Naive B cell (primary cell): ENCODE data around the gene G6PC2. TPM values are rescaled to one million over a fixed set of nuclear protein-coding genes. Genes with fewer than 3 reads are reported as not detected.

ENCODE experiments used
- ATAC-seq, 2 donors: fragments of 150-1000 bp; cut with Tn5 transposase; 2 replicates each; pipeline ENCODE4 v1.10.0; 2021; ENCODE audit warnings: low read depth in 2 of 2, mild to moderate bottlenecking in 2 of 2, moderate library complexity in 2 of 2
- DNase-seq: peaks from one replicate; pipeline ENCODE4 v3.0.0; 2022
- H3K27ac Mint-ChIP-seq, 6 donors: one replicate each; pipeline ENCODE4 v1.8.0; 2020 to 2022; ENCODE audit warnings: mild to moderate bottlenecking in 6 of 6, mixed read lengths in 6 of 6, moderate library complexity in 5 of 6, inconsistent platforms in 2 of 6
- H3K27me3 Mint-ChIP-seq, 3 donors: one replicate each; pipeline ENCODE4 v1.8.0; 2021 to 2022; ENCODE audit warnings: mixed read lengths in 3 of 3, mild to moderate bottlenecking in 1 of 3
- H3K36me3 Mint-ChIP-seq, 2 donors: one replicate each; pipeline ENCODE4 v1.8.0; 2020 to 2022; ENCODE audit warnings: mixed read lengths in 2 of 2, inconsistent platforms in 1 of 2, mild to moderate bottlenecking in 1 of 2
- H3K4me1 Mint-ChIP-seq, 3 donors: one replicate each; pipeline ENCODE4 v1.8.0; 2020 to 2022; ENCODE audit warnings: mixed read lengths in 3 of 3, inconsistent platforms in 1 of 3, mild to moderate bottlenecking in 1 of 3, moderate library complexity in 1 of 3
- H3K4me3 Mint-ChIP-seq, 8 donors: one replicate each; pipeline ENCODE4 v1.8.0; 2020 to 2022; ENCODE audit warnings: mild to moderate bottlenecking in 8 of 8, mixed read lengths in 8 of 8, moderate library complexity in 8 of 8, inconsistent platforms in 2 of 8
- H3K9me3 Mint-ChIP-seq, 7 donors: one replicate each; pipeline ENCODE4 v1.8.0; 2020 to 2022; ENCODE audit warnings: mixed read lengths in 7 of 7, mild to moderate bottlenecking in 5 of 7, inconsistent platforms in 2 of 7, moderate library complexity in 1 of 7
- polyA plus RNA-seq, 6 donors: library from polyadenylated mRNA; unstranded; fragments of 300-500 nt; fragmentation: Illumina TruSeq; gene quantifications; one replicate each; pipeline ENCODE4 v1.2.3, GENCODE V29; 2021; ENCODE audit warnings: low read depth in 6 of 6

G6PC2 gene
- polyA plus RNA-seq, 6 donors from 2014 or later = not detected

DNA sequence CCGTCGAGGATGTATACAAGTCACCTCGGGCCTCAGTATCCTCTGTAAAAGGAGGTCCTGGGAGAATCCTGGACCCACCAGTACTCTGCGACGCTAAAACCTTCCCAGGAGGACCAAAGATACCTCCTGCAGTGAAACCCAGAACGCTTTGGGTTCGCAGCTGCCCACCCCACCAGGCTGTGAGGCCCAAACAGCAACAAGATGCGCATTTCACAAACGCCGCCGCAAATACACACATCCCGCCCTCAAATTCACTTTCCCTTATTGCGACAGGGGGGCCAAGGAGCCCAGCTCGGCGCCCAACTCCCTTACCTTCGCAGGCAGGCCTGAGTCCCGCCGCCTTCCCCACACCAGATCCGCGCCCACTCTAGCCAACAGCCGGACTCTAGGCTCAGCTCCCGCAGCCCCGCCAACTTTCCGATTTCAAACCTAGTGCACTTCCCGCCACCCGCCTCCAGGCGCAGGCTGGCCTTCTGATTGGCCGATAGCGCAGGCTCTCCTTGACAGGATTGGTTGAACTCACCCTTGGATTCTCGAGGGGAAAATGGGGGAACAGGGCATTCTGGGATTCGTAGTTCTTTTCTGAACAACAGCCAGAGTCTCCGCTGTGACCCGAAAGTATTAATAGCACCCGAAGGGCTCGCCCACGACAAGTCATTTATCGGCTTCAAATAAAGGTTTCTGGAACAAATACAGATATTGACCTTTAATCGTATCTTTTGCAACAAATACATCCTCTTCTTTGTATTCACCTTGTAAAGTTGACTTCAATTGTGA, 10.9 kb upstream of the G6PC2 start, which contains the start of gene SPC25:
Gene SPC25 (minus strand): TSS at position 425 of the 777 bp plus-strand sequence. CDS start 911 bp downstream, outside the sequence.
- Mint-ChIP-seq H3K36me3 (no peaks in the 10 kb centered on the region), H3K4me3 (peak within 1 kb of the TSS; percentile 75 to 98 (median 93))

DNA sequence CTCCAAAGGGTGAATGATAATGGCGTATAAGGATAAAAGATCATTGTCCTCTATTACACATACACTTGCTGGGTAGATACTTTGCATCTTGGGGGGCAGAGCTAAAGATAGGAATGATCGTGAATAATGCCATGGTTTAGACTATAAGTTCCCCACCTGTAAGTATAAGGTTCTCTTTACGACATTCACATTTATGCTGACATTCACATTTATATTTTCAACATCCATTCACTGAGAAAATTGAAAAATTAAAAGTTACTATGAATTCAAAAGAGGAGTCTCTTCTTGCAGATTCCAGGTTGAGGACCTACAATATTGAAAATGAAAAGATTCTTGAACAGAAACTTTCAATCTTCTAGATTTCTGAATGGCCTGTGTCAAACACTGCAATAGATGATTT, 8.8 kb upstream of the G6PC2 start:
- Mint-ChIP-seq H3K4me1 (peaks cover 9 to 11% (median 10%) of the 10 kb centered on the region in 3 donors), H3K9me3 (no peaks in the 10 kb centered on the region), H3K4me3 (no peak overlapping the region), H3K27ac (no peak overlapping the region), H3K36me3 (no peaks in the 10 kb centered on the region), H3K27me3 (peaks cover 5 to 22% (median 12%) of the 10 kb centered on the region in 3 donors)
- DNase-seq = no peak
- ATAC-seq = no peak

More for the DNA sequence above, 10.9 kb upstream of the G6PC2 start, which contains the start of gene SPC25:
- H3K9me3 Mint-ChIP-seq = no peaks in the 10 kb centered on the region
- ATAC-seq (peak; percentile 100), DNase-seq (peak; percentile 79)
- peak within 1 kb of the TSS in 3 of 6 donors; percentile 1 to 31 (median 10) for H3K27ac Mint-ChIP-seq
- peaks cover 5 to 22% (median 12%) of the 10 kb centered on the region in 3 donors for H3K27me3 Mint-ChIP-seq
- peaks cover 9 to 11% (median 10%) of the 10 kb centered on the region in 3 donors for H3K4me1 Mint-ChIP-seq

DNA sequence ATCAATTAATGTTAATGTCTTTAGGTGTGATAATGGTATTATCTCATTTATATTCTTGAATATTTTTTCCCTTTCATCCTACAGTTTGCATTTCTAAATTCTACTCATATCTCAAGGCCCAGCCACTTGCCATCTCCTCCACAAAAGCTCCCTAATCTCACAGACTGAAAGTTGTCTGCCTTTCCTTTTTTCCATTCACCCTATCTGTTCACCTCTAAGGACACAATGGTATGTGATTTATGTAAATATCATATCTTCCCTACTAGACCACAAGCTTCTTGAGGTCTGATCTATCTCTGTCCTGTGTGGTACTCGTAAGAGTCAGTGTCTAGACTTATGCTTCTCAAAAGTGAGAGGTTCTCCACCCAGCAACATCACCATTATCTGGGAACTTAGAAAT, 7.0 kb upstream of the G6PC2 start:
- peaks cover 8 to 22% (median 12%) of the 10 kb centered on the region in 3 donors for H3K27me3 Mint-ChIP-seq
- DNase-seq = no peak
- no peaks in the 10 kb centered on the region for H3K36me3 Mint-ChIP-seq
- H3K9me3 Mint-ChIP-seq = no peaks in the 10 kb centered on the region
- peaks cover 9 to 11% (median 10%) of the 10 kb centered on the region in 3 donors for H3K4me1 Mint-ChIP-seq
- no peak for ATAC-seq
- no peak overlapping the region for H3K4me3 Mint-ChIP-seq
- no peak overlapping the region for H3K27ac Mint-ChIP-seq

DNA sequence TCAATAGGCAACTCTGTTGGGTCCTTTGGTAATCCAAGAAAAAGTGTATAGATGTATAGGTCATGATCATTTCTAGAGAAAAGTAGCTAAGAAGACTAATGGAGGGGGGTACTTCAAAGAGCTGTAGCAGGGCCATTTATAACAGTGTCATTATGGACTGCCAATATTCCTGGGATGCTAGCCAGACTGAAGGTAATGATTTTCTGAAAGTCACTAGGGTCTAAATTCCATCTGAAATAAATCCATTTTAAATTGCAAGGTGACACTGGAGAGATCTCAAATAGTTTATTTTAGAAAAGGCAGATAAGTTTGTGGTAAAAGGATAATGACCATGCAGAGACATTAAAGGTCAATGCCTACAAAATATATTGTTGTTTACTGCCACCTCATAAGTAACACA, 6.4 kb upstream of the G6PC2 start:
- no peak for ATAC-seq
- peaks cover 9 to 11% (median 10%) of the 10 kb centered on the region in 3 donors for H3K4me1 Mint-ChIP-seq

DNA sequence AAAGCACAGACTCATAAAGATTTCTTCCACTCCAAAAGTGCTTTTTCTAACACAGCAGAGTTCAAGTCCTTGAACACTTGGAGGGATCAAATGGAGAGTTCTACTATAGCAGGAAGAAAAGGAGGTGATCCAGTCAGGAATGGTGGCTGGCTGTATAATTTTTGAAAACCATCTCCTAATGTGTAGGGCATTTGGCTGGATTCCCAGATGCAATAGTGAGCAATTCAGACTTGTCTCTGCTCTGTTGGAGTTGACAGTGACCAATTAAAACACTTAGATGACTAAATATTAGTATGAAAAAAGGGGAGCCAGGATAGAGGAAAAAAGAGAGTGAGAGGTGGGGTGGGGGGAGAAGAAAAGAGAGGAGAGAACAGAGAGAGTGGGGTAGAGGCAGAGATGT, 5.3 kb upstream of the G6PC2 start:
- no peaks in the 10 kb centered on the region for H3K9me3 Mint-ChIP-seq
- ATAC-seq = no peak
- H3K4me1 Mint-ChIP-seq = peaks cover 0 to 1% (median under 1%) of the 10 kb centered on the region in 3 donors
- no peaks in the 10 kb centered on the region for H3K36me3 Mint-ChIP-seq
- H3K27me3 Mint-ChIP-seq = peaks cover 11 to 14% (median 12%) of the 10 kb centered on the region in 3 donors
- no peak for DNase-seq
- H3K27ac Mint-ChIP-seq = no peak overlapping the region
- H3K4me3 Mint-ChIP-seq = no peak overlapping the region

More for the DNA sequence above, 6.4 kb upstream of the G6PC2 start:
- Mint-ChIP-seq H3K27ac (no peak overlapping the region), H3K36me3 (no peaks in the 10 kb centered on the region), H3K27me3 (peaks cover 11 to 22% (median 12%) of the 10 kb centered on the region in 3 donors), H3K4me3 (no peak overlapping the region), H3K9me3 (no peaks in the 10 kb centered on the region)
- DNase-seq = no peak

DNA sequence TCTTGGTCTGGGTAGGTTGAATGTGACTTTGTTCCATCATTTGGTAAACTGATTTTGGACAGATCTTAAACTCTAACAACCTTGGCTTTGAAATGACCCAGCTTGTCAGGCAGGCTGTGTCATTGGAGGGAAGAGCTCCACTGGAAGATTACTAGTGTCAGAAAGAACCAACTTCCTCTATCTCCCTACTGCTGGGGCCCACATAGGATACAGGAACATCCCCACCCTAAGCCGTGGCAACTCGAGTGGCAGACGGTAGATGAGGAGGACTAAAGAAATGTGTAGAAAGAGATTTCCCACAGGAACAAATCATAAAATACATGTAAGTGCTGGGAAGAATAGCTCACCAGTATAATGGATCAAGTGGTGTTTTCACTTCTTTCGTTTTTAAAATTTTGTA, 4.3 kb upstream of the G6PC2 start:
- Mint-ChIP-seq H3K4me1 (no peaks in the 10 kb centered on the region), H3K27ac (no peak overlapping the region), H3K9me3 (no peaks in the 10 kb centered on the region), H3K4me3 (no peak overlapping the region), H3K27me3 (peaks cover 11 to 14% (median 12%) of the 10 kb centered on the region in 3 donors), H3K36me3 (no peaks in the 10 kb centered on the region)
- DNase-seq (no peak), ATAC-seq (no peak)

DNA sequence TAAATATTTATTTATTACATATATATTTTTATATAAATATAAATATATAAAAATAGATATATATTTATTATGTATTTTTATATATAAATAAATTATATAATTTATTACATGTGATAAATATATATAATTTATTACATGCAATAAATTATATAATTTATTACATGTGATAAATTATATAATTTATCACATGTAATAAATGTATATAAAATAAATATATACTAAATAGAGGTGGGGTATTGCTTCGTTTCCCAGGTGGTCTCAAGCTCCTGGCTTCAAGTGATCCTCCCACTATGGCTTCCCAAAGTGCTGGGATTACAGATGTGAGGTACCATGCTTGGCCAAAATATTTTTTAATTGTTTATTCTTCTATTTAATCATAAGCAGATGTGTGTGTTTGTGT, 3.6 kb upstream of the G6PC2 start:
- Mint-ChIP-seq H3K36me3 (no peaks in the 10 kb centered on the region), H3K27me3 (peaks cover 11 to 13% (median 12%) of the 10 kb centered on the region in 3 donors), H3K9me3 (no peaks in the 10 kb centered on the region), H3K4me1 (no peaks in the 10 kb centered on the region), H3K27ac (no peak overlapping the region), H3K4me3 (no peak overlapping the region)
- DNase-seq (no peak), ATAC-seq (no peak)

DNA sequence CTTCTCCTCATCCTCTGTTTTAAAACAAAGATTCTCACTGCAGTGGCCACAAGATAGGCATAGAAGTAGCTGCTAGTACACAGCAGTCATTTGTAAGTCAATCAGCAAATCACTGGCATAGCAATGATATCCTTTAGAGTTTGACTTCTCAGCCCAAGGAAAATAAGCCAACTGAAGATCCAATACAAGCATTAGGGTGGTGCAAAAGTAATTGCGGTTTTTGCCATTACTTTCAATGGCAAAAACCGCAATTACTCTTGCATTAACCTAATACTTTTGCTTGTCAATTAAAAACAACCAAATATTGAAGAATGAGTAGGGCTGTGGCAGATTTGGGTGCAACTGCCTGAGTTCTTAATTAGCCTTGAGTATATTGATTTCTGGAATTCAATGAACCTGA, 2.8 kb downstream of the G6PC2 start:
- H3K4me3 Mint-ChIP-seq = no peak overlapping the region
- H3K27ac Mint-ChIP-seq = no peak overlapping the region
- peaks cover 10 to 31% (median 15%) of the 10 kb centered on the region in 3 donors for H3K27me3 Mint-ChIP-seq
- DNase-seq (no peak), ATAC-seq (no peak)
- no peaks in the 10 kb centered on the region for H3K4me1 Mint-ChIP-seq
- no peaks in the 10 kb centered on the region for H3K9me3 Mint-ChIP-seq
- H3K36me3 Mint-ChIP-seq = peaks cover 0 to 5% of the 10 kb centered on the region in 2 donors

DNA sequence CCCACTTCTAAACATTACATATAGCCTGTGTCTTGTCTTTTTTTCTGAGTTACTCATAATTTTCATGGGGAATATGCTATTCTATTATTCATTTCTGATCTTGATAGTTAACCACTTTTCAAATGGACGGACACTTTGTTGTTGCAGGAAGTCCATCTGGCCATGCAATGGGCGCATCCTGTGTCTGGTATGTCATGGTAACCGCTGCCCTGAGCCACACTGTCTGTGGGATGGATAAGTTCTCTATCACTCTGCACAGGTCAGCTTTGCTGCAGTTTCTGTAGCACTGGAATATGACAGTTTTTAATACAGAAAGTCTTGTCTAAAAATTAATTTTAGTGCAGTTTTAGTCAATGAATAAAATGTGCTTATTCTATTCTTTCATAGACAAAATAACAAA, 3.3 kb downstream of the G6PC2 start:
- ATAC-seq (no peak), DNase-seq (no peak)
- H3K4me1 Mint-ChIP-seq = no peaks in the 10 kb centered on the region
- peaks cover 0 to 5% of the 10 kb centered on the region in 2 donors for H3K36me3 Mint-ChIP-seq
- no peak overlapping the region for H3K27ac Mint-ChIP-seq
- peaks cover 10 to 31% (median 11%) of the 10 kb centered on the region in 3 donors for H3K27me3 Mint-ChIP-seq
- H3K9me3 Mint-ChIP-seq = no peaks in the 10 kb centered on the region
- no peak overlapping the region for H3K4me3 Mint-ChIP-seq

DNA sequence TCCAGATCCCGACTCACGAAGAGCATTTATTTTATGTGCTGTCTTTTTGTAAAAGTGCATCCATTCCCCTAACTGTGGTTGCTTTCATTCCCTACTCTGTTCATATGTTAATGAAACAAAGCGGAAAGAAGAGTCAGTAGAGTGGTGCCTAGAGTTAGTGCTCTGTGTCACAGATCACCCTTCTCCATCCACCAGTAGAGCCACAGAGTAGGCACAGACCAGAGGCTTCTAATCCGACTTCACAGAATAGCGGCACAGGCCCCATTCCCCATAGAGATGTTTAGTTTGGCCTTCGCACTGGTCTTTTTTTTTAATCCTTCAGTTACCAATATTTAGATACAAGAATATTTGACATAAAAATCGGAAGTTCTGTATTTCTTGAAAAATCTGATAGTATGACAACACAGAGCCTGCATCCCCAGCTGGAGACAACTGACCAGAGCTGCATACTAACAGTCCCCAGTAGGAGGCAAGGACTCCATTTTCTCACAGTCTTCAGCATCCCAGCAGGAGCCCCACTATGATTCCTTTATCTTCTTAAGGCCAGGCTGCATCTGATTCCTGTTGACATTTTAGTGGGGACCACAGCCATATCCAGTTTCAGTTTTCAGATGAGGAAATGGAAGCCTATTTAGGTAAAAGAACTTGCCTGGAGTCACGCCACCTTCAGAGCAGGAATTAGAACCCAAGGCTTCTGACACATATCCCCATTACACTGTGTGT, 7.0 kb downstream of the G6PC2 start:
- no peak overlapping the region for H3K4me3 Mint-ChIP-seq
- ATAC-seq (no peak), DNase-seq (no peak)
- peaks cover 10 to 51% (median 22%) of the 10 kb centered on the region in 3 donors for H3K27me3 Mint-ChIP-seq
- H3K4me1 Mint-ChIP-seq = peaks cover 0 to 5% (median 5%) of the 10 kb centered on the region in 3 donors
- H3K27ac Mint-ChIP-seq = no peak overlapping the region
- peaks cover 0 to 5% of the 10 kb centered on the region in 2 donors for H3K36me3 Mint-ChIP-seq
- no peaks in the 10 kb centered on the region for H3K9me3 Mint-ChIP-seq

DNA sequence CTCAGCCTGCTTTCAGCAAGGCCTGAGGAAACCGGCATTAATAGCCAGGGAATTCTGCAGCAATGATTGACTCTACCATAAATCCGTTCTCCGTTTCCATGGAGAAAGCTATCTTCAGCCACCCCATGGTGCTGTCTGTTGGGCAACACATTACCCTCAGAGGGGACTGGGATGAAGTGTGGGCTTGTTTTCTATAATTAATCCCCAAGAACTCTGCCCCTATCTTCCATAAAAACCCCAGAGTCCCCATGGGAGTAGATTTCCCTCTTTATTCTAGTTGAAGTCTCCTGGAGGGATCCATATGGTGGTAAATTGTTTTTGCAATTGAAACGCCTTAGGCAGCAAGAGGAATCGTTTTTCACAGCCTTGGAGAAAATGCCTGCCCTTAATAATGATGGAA, 9.2 kb downstream of the G6PC2 start:
- Mint-ChIP-seq H3K4me1 (peaks cover 0 to 5% (median 5%) of the 10 kb centered on the region in 3 donors), H3K36me3 (peaks cover 0 to 5% of the 10 kb centered on the region in 2 donors), H3K9me3 (peaks cover 0 to 5% (median 0%) of the 10 kb centered on the region in 7 donors), H3K27me3 (peaks cover 10 to 54% (median 27%) of the 10 kb centered on the region in 3 donors), H3K4me3 (no peak overlapping the region), H3K27ac (no peak overlapping the region)
- no peak for DNase-seq
- no peak for ATAC-seq

DNA sequence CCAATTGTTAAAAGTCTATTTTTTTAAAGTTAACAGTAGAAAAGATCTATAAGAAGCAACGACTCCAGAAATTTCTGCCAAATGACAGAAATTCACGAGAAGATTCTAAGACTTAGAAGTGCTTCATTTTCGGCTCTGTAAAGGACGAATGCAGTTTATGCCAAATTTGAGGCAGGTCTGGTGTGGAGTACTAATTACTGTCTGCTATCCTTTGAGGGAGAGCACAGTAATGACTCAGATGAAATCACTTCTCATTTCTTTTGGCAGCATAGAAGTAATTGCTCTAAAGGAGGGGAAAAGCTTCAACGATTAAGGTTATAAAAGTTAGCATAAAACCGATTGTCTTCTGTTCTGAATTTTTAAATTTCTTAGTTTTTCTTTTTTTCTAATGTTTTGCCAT, 11.4 kb downstream of the G6PC2 start:
- Mint-ChIP-seq H3K36me3 (peaks cover 0 to 5% of the 10 kb centered on the region in 2 donors), H3K27ac (peak overlapping the region in 2 of 6 donors; percentile 33 to 80), H3K4me3 (peak overlapping the region in 6 of 8 donors; percentile 16 to 61 (median 34)), H3K27me3 (peaks cover 0 to 38% (median 20%) of the 10 kb centered on the region in 3 donors), H3K9me3 (peaks cover 0 to 11% (median 0%) of the 10 kb centered on the region in 7 donors), H3K4me1 (peaks cover 0 to 5% (median 5%) of the 10 kb centered on the region in 3 donors)
- peak in 1 of 2 donors; percentile 28 for ATAC-seq
- DNase-seq = no peak

DNA sequence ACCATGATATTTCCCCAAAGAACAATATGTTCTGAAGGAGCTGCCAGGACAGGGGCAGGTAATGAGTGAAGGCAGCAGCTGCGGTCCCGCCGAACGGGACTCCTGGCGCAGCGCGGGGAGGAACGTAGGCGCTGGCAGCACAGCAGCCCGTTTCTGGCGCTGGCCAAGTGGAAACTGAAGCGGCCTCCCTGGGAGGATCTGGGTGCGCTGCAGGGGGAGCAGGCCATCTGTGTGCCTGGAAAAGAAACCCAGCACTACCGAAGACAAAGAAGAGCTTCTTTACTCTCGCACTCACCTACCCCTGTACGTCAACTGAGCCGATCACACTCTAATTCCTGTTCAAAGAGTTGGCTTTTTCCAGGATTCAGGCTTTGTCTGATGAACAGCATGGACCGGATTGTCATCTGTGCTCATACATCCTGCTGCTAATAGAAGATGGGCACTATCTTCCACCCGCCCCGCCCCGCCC, 11.8 kb downstream of the G6PC2 start:
- DNase-seq (no peak), ATAC-seq (peak in 1 of 2 donors; percentile 44)
- H3K27me3 Mint-ChIP-seq = peaks cover 0 to 33% (median 17%) of the 10 kb centered on the region in 3 donors
- H3K27ac Mint-ChIP-seq = peak overlapping the region in 2 of 6 donors; percentile 33 to 80
- peaks cover 0 to 11% (median 0%) of the 10 kb centered on the region in 7 donors for H3K9me3 Mint-ChIP-seq
- H3K4me1 Mint-ChIP-seq = peaks cover 0 to 5% (median 5%) of the 10 kb centered on the region in 3 donors
- peaks cover 0 to 2% of the 10 kb centered on the region in 2 donors for H3K36me3 Mint-ChIP-seq
- H3K4me3 Mint-ChIP-seq = peak overlapping the region in 6 of 8 donors; percentile 23 to 61 (median 43)
